HEK293 (cell line): ENCODE results near the gene PPP6C.
"Not testable (repeated sequence)": the region's sequence is repeated elsewhere in the genome, so short reads cannot be mapped to it uniquely, and the experiment has no call there.

Source experiments
- CTCF ChIA-PET: fragments of 350-600 bp; formaldehyde crosslinking; extraction: SDS; loops from one replicate; lab custom pipeline; 2021; ENCODE audit warnings: antibody characterized with exemption; lab: Yijun Ruan, JAX
- POLR2A ChIA-PET: fragments of 300-600 bp; formaldehyde crosslinking; extraction: SDS; loops from one replicate; lab custom pipeline; 2020; ENCODE audit warnings: antibody characterized with exemption, inconsistent platforms; lab: Yijun Ruan, JAX
- H3K27ac ChIP-seq: fragments of 200-500 bp; sonication (Bioruptor generic); 2 replicates; pipeline ENCODE4 v1.5.1; 2014; ENCODE audit warnings: low read depth, low read length, control low read depth, inconsistent platforms; ENCODE audit errors: extremely low read depth
- H3K36me3 ChIP-seq, 2 experiments: fragments of 200-500 bp in 1 of 2; sonication (Bioruptor generic) in 1 of 2; 1 replicate in 1 of 2; 2 replicates in 1 of 2; pipeline ENCODE4 v1.5.1; 2014 to 2017; ENCODE audit warnings: inconsistent platforms in 2 of 2, low read length in 2 of 2; ENCODE audit not compliant: control insufficient read depth in 2 of 2, insufficient read depth in 1 of 2
- H3K4me1 ChIP-seq: fragments of 200-500 bp; sonication (Bioruptor generic); 2 replicates; pipeline ENCODE4 v1.5.1; 2014; ENCODE audit warnings: mild to moderate bottlenecking, low read length, inconsistent platforms; ENCODE audit not compliant: control insufficient read depth, insufficient read depth
- H3K4me3 ChIP-seq: 2 replicates; pipeline ENCODE4 v1.5.1; 2011; ENCODE audit warnings: low read depth, mild to moderate bottlenecking, control low read depth, low read length, moderate library complexity
- H3K9me3 ChIP-seq: fragments of 200-500 bp; sonication (Bioruptor generic); 2 replicates; pipeline ENCODE4 v1.5.1; 2014; ENCODE audit warnings: low read depth, low read length, inconsistent platforms; ENCODE audit not compliant: control insufficient read depth, insufficient read depth
- FEZF1 ChIP-seq: fragments of 450-650 bp; formaldehyde crosslinking; IDR thresholded peaks from 2 replicates; pipeline ENCODE4 v1.5.1; 2016; ENCODE audit warnings: missing biosample characterization, missing genetic modification characterization
- ZNF133 ChIP-seq: fragments of 450-650 bp; formaldehyde crosslinking; IDR thresholded peaks from 2 replicates; pipeline ENCODE4 v1.5.1; 2016; ENCODE audit warnings: missing biosample characterization, missing genetic modification characterization
- ZNF155 ChIP-seq: fragments of 450-650 bp; formaldehyde crosslinking; IDR thresholded peaks from 2 replicates; pipeline ENCODE4 v1.5.1; 2016; ENCODE audit warnings: missing biosample characterization, missing genetic modification characterization
- ZNF202 ChIP-seq: fragments of 450-650 bp; formaldehyde crosslinking; IDR thresholded peaks from 2 replicates; pipeline ENCODE4 v1.5.1; 2016; ENCODE audit warnings: missing biosample characterization, missing genetic modification characterization, borderline replicate concordance
- ZNF341 ChIP-seq: fragments of 450-650 bp; formaldehyde crosslinking; IDR thresholded peaks from 2 replicates; pipeline ENCODE4; 2016; ENCODE audit warnings: low read depth, missing biosample characterization, missing genetic modification characterization
- ZNF354C ChIP-seq: fragments of 450-650 bp; formaldehyde crosslinking; IDR thresholded peaks from 2 replicates; pipeline ENCODE4 v1.5.1; 2016; ENCODE audit warnings: missing biosample characterization, missing genetic modification characterization, low read depth, borderline replicate concordance
- ZNF473 ChIP-seq: fragments of 450-650 bp; formaldehyde crosslinking; IDR thresholded peaks from 2 replicates; pipeline ENCODE4 v1.5.1; 2017; ENCODE audit warnings: missing biosample characterization, missing genetic modification characterization
- ZNF521 ChIP-seq: fragments of 450-650 bp; formaldehyde crosslinking; IDR thresholded peaks from 2 replicates; pipeline ENCODE4 v1.5.1; 2017; ENCODE audit warnings: missing biosample characterization, mild to moderate bottlenecking, missing genetic modification characterization
- ZNF626 ChIP-seq: fragments of 450-650 bp; sonication (Bioruptor Pico); formaldehyde crosslinking; IDR thresholded peaks from 2 replicates; pipeline ENCODE4 v1.5.1; 2018; ENCODE audit warnings: missing biosample characterization, missing genetic modification characterization, inconsistent platforms
- ZNF629 ChIP-seq: fragments of 450-650 bp; formaldehyde crosslinking; IDR thresholded peaks from 2 replicates; pipeline ENCODE4 v1.5.1; 2017; ENCODE audit warnings: missing biosample characterization, missing genetic modification characterization
- ZNF785 ChIP-seq: fragments of 450-650 bp; formaldehyde crosslinking; IDR thresholded peaks from 2 replicates; pipeline ENCODE4 v1.5.1; 2016; ENCODE audit warnings: missing biosample characterization, missing genetic modification characterization
- TF ChIP-seq, protein P1 (sequence below): fragments of 450-650 bp; formaldehyde crosslinking; IDR thresholded peaks from 2 replicates; pipeline ENCODE4 v1.5.1; 2016; ENCODE audit warnings: missing biosample characterization, missing genetic modification characterization
- TF ChIP-seq, protein P2 (sequence below): fragments of 450-650 bp; formaldehyde crosslinking; IDR thresholded peaks from 2 replicates; pipeline ENCODE4 v1.5.1; 2016; ENCODE audit warnings: missing biosample characterization, missing genetic modification characterization
- TF ChIP-seq, protein P3 (sequence below): fragments of 450-650 bp; formaldehyde crosslinking; IDR thresholded peaks from 2 replicates; pipeline ENCODE4 v1.5.1; 2016; ENCODE audit warnings: missing biosample characterization, missing genetic modification characterization
- TF ChIP-seq, protein P4 (sequence below): fragments of 450-650 bp; formaldehyde crosslinking; IDR thresholded peaks from 2 replicates; pipeline ENCODE4 v1.5.1; 2016; ENCODE audit warnings: missing biosample characterization, missing genetic modification characterization, borderline replicate concordance
- TF ChIP-seq, protein P5 (sequence below): fragments of 450-650 bp; formaldehyde crosslinking; IDR thresholded peaks from 2 replicates; pipeline ENCODE4 v1.5.1; 2016; ENCODE audit warnings: missing biosample characterization, missing genetic modification characterization

PPP6C gene

DNA sequence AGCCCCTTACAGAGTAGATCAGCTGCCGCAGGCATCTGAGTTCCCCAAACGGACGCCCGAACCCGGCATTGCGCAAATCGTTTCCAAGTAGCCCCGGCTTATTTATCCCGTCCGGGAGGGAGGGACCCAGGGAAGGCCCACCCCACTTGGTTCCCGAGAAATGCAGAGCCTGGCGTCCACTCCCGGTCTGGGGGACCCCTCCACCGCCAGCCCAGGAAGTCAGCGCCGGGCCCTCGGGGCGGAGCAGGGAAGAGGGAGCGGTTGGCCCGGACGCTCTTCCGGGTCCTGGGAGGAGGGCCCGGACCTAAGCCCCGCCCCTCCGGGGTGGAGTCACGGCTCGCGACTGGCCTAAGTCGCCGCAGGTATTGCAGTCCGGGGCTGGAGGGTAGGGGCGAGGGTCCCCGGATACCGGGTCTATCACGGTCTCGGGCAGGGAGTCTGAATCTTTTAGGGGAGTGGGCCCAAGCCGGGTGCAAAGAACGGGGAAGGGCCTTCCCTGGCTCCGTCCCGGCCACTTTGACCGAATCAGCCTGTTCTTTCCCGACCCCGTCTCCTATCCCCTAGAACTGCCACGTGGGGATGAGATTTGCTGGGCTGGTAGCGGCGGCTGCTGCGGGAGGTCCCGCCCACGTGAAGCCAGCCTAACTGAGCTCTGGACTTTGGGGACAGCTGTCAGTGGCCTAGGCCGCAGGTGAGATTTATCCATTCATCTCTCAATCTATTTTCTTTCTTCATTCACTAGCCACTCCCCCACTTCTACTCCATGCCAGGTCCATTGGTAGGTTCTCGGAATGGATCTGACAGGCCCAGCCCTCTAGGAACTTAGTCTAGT lies 10.8 kb upstream of the PPP6C start, which contains the start of gene RABEPK (continued):
- TF ChIP-seq, protein P1, sequence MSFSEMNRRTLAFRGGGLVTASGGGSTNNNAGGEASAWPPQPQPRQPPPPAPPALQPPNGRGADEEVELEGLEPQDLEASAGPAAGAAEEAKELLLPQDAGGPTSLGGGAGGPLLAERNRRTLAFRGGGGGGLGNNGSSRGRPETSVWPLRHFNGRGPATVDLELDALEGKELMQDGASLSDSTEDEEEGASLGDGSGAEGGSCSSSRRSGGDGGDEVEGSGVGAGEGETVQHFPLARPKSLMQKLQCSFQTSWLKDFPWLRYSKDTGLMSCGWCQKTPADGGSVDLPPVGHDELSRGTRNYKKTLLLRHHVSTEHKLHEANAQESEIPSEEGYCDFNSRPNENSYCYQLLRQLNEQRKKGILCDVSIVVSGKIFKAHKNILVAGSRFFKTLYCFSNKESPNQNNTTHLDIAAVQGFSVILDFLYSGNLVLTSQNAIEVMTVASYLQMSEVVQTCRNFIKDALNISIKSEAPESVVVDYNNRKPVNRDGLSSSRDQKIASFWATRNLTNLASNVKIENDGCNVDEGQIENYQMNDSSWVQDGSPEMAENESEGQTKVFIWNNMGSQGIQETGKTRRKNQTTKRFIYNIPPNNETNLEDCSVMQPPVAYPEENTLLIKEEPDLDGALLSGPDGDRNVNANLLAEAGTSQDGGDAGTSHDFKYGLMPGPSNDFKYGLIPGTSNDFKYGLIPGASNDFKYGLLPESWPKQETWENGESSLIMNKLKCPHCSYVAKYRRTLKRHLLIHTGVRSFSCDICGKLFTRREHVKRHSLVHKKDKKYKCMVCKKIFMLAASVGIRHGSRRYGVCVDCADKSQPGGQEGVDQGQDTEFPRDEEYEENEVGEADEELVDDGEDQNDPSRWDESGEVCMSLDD (tag by site-specific recombination) = peak; percentile 67; the same call in 1 of the 2 replicates
- TF ChIP-seq ZNF626 (tag by site-specific recombination) (no peak), ZNF341 (peak; percentile 36; the same call in 1 of the 2 replicates), ZNF629 (tag by site-specific recombination) (0 out of 2 replicates have a peak, but pooled peaks have one; percentile 45)

DNA sequence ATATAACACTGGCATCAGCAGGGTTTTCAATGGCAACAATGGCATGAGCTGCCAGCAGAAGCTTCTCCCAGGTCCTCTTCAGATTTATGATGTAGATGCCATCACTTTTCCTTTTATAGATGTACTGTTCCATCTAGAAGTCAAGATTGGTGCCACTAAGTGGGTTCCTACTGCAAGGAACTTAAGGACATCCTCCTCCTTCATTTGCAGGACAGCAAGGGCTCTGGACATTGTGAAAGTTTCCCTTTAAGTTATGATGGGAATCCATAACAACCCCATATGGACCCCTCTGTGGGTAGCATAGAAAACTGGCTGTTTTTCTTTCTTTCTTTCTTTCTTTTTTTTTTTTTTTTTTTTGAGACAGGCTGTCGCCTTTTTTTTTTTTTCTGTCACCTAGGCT lies 6.0 kb upstream of the PPP6C start:
- H3K36me3 ChIP-seq, H3K4me1 ChIP-seq, H3K4me3 ChIP-seq, H3K9me3 ChIP-seq, H3K27ac ChIP-seq, CTCF ChIA-PET: not testable (repeated sequence)
- POLR2A ChIA-PET = interaction anchor here (0.6 kb wide), 3 partner anchors 16 to 180 kb away, joined by 3 to 6 read pairs (median 3); no protein-coding TSS in a partner anchor

DNA sequence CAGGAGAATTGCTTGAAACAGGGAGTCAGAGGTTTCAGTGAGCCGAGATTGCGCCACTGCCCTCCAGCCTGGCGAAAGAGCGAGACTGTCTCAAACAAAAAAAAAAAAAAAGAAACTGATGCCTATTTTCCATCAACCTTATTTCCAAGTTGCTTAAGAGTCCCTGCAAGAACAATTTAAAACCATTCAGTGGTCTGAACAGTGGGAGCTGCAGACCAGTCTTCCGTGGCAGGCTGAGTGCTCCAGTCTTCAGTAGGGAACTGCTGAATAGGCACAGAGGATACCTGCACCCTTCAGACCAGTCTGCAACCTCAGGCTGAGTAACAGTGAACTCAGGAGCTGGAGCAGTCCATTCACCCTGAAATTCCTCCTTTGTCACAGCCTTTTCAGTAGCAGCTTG lies 4.9 kb upstream of the PPP6C start:
- H3K27ac ChIP-seq, H3K4me1 ChIP-seq, H3K36me3 ChIP-seq, H3K9me3 ChIP-seq, POLR2A ChIA-PET, CTCF ChIA-PET, H3K4me3 ChIP-seq: not testable (repeated sequence)

DNA sequence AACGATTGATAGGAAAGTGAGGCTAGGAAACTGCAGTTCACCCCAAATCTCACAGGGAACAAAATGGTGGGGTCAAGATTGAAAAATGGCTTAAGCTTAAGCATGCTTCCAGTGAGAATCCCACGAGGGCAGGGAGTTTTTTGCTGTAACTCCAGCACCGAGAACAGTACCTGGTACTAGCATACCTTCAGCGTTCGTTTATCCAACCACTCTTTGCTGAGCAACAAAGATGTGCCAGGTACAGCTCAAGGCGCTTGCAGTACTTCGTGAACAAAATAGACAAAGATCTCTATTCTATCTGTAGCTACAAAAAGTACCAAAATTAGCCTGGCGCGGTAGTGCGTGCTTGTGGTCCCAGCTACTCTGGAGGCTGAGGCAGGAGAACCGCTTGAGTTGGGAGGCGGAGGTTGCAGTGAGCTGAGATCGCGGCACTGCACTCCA lies 778 bp upstream of the PPP6C start:
- H3K4me1 ChIP-seq = no peaks in the 10 kb centered on the region; the same call in 1 of the 2 replicates
- peaks cover 0 to 2% of the 10 kb centered on the region in 2 experiments; a peak in 1 of 3 replicates for H3K36me3 ChIP-seq
- H3K27ac ChIP-seq = peak overlapping the region; percentile 70
- H3K9me3 ChIP-seq = no peaks in the 10 kb centered on the region
- CTCF ChIA-PET = interaction anchor here (0.5 to 0.6 kb wide), 2 partner anchors 20 to 64 kb away, joined by 3 read pairs; no protein-coding TSS in a partner anchor
- H3K4me3 ChIP-seq = peak overlapping the region; percentile 98
- POLR2A ChIA-PET = interaction anchor here (0.6 to 3.7 kb wide), 5 partner anchors 10 to 1615 kb away, joined by 3 to 22 read pairs (median 4); partner anchors contain the start of genes ARPC5L, HSPA5, RABEPK and RPL35
- TF ChIP-seq, protein P2, sequence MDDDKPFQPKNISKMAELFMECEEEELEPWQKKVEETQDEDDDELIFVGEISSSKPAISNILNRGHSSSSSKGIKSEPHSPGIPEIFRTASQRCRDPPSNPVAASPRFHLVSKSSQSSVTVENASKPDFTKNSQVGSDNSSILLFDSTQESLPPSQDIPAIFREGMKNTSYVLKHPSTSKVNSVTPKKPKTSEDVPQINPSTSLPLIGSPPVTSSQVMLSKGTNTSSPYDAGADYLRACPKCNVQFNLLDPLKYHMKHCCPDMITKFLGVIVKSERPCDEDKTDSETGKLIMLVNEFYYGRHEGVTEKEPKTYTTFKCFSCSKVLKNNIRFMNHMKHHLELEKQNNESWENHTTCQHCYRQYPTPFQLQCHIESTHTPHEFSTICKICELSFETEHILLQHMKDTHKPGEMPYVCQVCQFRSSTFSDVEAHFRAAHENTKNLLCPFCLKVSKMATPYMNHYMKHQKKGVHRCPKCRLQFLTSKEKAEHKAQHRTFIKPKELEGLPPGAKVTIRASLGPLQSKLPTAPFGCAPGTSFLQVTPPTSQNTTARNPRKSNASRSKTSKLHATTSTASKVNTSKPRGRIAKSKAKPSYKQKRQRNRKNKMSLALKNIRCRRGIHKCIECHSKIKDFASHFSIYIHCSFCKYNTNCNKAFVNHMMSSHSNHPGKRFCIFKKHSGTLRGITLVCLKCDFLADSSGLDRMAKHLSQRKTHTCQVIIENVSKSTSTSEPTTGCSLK (tag by site-specific recombination) = no peak
- TF ChIP-seq FEZF1 (tag by site-specific recombination) = no peak
- TF ChIP-seq, protein P3, sequence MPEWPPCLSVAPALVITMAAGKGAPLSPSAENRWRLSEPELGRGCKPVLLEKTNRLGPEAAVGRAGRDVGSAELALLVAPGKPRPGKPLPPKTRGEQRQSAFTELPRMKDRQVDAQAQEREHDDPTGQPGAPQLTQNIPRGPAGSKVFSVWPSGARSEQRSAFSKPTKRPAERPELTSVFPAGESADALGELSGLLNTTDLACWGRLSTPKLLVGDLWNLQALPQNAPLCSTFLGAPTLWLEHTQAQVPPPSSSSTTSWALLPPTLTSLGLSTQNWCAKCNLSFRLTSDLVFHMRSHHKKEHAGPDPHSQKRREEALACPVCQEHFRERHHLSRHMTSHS = no peak
- no peak for TF ChIP-seq ZNF341
- no peak for TF ChIP-seq ZNF133 (tag by site-specific recombination)
- no peak for TF ChIP-seq ZNF202 (tag by site-specific recombination)
- TF ChIP-seq ZNF354C (tag by site-specific recombination) = no peak
- TF ChIP-seq, protein P4, sequence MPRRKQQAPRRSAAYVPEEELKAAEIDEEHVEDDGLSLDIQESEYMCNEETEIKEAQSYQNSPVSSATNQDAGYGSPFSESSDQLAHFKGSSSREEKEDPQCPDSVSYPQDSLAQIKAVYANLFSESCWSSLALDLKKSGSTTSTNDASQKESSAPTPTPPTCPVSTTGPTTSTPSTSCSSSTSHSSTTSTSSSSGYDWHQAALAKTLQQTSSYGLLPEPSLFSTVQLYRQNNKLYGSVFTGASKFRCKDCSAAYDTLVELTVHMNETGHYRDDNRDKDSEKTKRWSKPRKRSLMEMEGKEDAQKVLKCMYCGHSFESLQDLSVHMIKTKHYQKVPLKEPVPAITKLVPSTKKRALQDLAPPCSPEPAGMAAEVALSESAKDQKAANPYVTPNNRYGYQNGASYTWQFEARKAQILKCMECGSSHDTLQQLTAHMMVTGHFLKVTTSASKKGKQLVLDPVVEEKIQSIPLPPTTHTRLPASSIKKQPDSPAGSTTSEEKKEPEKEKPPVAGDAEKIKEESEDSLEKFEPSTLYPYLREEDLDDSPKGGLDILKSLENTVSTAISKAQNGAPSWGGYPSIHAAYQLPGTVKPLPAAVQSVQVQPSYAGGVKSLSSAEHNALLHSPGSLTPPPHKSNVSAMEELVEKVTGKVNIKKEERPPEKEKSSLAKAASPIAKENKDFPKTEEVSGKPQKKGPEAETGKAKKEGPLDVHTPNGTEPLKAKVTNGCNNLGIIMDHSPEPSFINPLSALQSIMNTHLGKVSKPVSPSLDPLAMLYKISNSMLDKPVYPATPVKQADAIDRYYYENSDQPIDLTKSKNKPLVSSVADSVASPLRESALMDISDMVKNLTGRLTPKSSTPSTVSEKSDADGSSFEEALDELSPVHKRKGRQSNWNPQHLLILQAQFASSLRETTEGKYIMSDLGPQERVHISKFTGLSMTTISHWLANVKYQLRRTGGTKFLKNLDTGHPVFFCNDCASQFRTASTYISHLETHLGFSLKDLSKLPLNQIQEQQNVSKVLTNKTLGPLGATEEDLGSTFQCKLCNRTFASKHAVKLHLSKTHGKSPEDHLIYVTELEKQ = no peak
- TF ChIP-seq ZNF521 (tag by site-specific recombination) = no peak
- no peak for TF ChIP-seq ZNF473 (tag by site-specific recombination)
- no peak for TF ChIP-seq ZNF155 (tag by site-specific recombination)
- TF ChIP-seq ZNF785 (tag by site-specific recombination) = no peak
- TF ChIP-seq, protein P5, sequence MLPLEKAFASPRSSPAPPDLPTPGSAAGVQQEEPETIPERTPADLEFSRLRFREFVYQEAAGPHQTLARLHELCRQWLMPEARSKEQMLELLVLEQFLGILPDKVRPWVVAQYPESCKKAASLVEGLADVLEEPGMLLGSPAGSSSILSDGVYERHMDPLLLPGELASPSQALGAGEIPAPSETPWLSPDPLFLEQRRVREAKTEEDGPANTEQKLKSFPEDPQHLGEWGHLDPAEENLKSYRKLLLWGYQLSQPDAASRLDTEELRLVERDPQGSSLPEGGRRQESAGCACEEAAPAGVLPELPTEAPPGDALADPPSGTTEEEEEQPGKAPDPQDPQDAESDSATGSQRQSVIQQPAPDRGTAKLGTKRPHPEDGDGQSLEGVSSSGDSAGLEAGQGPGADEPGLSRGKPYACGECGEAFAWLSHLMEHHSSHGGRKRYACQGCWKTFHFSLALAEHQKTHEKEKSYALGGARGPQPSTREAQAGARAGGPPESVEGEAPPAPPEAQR (tag by site-specific recombination) = no peak
